T-helper 22 cell (primary cell): ENCODE data around the gene GSTM5.
"Not testable (repeated sequence)": the region's sequence is repeated elsewhere in the genome, so short reads cannot be mapped to it uniquely, and the experiment has no call there.

ENCODE experiments used
- DNase-seq: peaks from one replicate; pipeline ENCODE4 v3.0.0-alpha.2; 2020; ENCODE audit warnings: low read depth

Gene GSTM5

GRCh38 chr1:109711593-109712320 lies at the start of gene GSTM5:
GSTM5 (plus strand) TSS chr1:109712251; CDS start chr1:109712313, 62 bp downstream.
- not testable (repeated sequence) for DNase-seq

- no peak for DNase-seq
Observed at GRCh38 chr1:109664671-109665070, 47.4 kb upstream of the GSTM5 start.

GRCh38 chr1:109667452-109668122 lies 44.5 kb upstream of the GSTM5 start, which contains the start of gene GSTM2:
GSTM2 (plus strand) TSS chr1:109668057; CDS start chr1:109668116, 59 bp downstream.
- peak; percentile 66 for DNase-seq

- DNase-seq, result no peak
Observed at GRCh38 chr1:109668123-109668775, 43.8 kb upstream of the GSTM5 start.

GRCh38 chr1:109669246-109669948 lies 42.7 kb upstream of the GSTM5 start:
- DNase-seq, result no peak

- not testable (repeated sequence) for DNase-seq
Observed at GRCh38 chr1:109669949-109670302, 42.1 kb upstream of the GSTM5 start.

GRCh38 chr1:109671067-109671466 lies 41.0 kb upstream of the GSTM5 start:
- DNase-seq, result no peak

- not testable (repeated sequence) for DNase-seq
Observed at GRCh38 chr1:109673861-109674260, 38.2 kb upstream of the GSTM5 start.

- not testable (repeated sequence) for DNase-seq
Observed at GRCh38 chr1:109676683-109677381, 35.2 kb upstream of the GSTM5 start.

GRCh38 chr1:109677459-109677858 lies 34.6 kb upstream of the GSTM5 start:
- DNase-seq, result no peak

GRCh38 chr1:109678637-109679036 lies 33.4 kb upstream of the GSTM5 start:
- not testable (repeated sequence) for DNase-seq

- not testable (repeated sequence) for DNase-seq
Observed at GRCh38 chr1:109684777-109685176, 27.3 kb upstream of the GSTM5 start.

GRCh38 chr1:109685399-109685798 lies 26.7 kb upstream of the GSTM5 start:
- not testable (repeated sequence) for DNase-seq

GRCh38 chr1:109685890-109686289 lies 26.2 kb upstream of the GSTM5 start:
- not testable (repeated sequence) for DNase-seq

- DNase-seq, result not testable (repeated sequence)
Observed at GRCh38 chr1:109687109-109687508, 24.9 kb upstream of the GSTM5 start.

- no peak for DNase-seq
Observed at GRCh38 chr1:109687641-109688499, 24.2 kb upstream of the GSTM5 start, which contains the start of gene GSTM1. GSTM1 (plus strand) TSS chr1:109687817; CDS start chr1:109687874, 57 bp downstream.

- DNase-seq, result no peak
Observed at GRCh38 chr1:109689844-109690405, 22.1 kb upstream of the GSTM5 start.

- DNase-seq, result no peak
Observed at GRCh38 chr1:109691759-109692158, 20.3 kb upstream of the GSTM5 start.

GRCh38 chr1:109694400-109694799 lies 17.7 kb upstream of the GSTM5 start:
- not testable (repeated sequence) for DNase-seq

GRCh38 chr1:109695138-109695537 lies 16.9 kb upstream of the GSTM5 start:
- DNase-seq, result not testable (repeated sequence)
